Measurements from ENCODE around the gene CYB561D1.
A peak's percentile ranks its signal among the peaks of the same experiment; 100 is the strongest.

CYB561D1 gene

DNA sequence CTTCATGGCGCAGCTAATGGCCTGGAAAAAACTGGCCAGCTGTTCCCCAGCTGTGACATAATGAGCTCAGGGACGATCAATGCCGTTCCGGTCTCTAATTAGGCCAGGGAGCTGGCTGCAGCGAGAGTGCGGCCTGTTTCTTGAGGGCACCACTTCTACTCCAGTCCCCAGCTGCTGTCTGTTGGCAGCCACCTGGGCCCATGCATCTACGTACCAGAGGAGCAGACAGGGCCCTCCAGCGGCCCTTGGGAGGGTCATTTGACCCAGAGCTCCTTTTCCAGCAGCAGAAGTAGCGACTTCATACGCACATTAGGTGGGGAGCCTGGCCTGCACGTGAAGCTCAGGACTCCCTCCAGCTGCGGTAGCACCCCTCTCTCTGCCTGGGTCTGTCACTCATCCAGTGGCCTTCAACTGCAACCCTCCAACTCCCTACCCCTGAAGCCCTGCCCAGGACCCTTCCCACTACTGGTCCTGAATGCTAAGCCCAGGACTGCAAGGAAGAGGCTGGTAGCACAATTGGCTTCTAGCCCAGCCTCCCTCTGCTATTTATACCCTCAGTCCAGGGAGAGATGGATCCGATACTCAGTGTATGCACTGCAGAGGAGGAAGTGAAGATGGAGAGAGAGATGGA lies 36.7 kb downstream of the CYB561D1 start:
- no peak for DNase-seq (ENCODE audit: low spot score)

GRCh38 chr1:109531380-109531779 lies 37.5 kb downstream of the CYB561D1 start:
- no peak for DNase-seq (ENCODE audit: low spot score)

GRCh38 chr1:109531826-109532364 lies 38.0 kb downstream of the CYB561D1 start:
- DNase-seq (ENCODE audit: low spot score): no peak

- DNase-seq (ENCODE audit: low spot score): peak; percentile 91
These were observed 38.7 kb downstream of the CYB561D1 start for GRCh38 chr1:109532365-109533136.

DNA sequence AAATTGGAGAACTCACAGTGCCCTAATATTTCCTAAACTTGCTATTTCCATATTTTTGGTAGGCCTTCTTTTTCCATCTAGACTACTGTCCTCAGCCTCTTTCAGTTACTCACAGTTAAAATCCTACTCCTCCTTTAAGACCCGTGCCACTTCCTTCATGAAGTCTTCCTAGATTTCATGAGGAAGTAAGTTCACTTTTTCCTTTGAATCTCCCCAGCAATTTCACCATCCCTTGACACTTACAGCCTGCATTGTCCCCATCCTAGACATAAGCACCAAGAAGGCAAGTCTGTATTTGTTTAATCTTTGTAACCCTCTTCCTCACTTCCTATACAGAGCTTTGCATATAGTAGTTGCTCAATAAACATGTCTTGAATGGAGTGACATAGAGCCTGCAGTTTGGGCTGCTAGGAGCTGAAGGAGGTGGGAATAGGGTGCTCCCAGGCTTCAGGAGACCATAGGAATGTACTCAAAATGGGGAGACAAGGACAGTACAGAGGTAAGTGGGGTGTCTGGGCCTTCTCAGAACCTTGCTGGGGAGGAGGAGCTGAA lies 40.5 kb downstream of the CYB561D1 start:
- no peak for DNase-seq (ENCODE audit: low spot score)

DNA sequence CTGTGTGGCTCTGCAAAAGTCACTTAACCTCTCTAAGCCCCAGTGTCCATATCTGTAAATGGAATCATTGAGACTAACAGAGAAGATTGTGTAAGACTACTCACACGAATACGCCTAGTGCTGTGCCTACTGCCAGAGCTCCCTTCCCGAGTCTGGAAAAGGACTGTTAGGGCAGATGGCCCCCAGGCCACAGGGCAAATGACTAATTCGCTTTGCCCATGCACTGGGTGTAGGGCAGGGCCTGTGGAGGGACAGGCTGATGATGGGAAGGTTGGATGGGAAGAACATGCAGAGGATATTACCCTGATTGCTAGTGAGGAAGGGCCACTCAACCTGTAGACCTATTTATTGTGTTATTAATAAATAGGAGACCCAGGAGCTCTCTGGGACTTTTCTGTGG lies 41.6 kb downstream of the CYB561D1 start:
- no peak for DNase-seq (ENCODE audit: low spot score)

GRCh38 chr1:109535971-109536491 lies 42.1 kb downstream of the CYB561D1 start:
- DNase-seq (ENCODE audit: low spot score): no peak

DNA sequence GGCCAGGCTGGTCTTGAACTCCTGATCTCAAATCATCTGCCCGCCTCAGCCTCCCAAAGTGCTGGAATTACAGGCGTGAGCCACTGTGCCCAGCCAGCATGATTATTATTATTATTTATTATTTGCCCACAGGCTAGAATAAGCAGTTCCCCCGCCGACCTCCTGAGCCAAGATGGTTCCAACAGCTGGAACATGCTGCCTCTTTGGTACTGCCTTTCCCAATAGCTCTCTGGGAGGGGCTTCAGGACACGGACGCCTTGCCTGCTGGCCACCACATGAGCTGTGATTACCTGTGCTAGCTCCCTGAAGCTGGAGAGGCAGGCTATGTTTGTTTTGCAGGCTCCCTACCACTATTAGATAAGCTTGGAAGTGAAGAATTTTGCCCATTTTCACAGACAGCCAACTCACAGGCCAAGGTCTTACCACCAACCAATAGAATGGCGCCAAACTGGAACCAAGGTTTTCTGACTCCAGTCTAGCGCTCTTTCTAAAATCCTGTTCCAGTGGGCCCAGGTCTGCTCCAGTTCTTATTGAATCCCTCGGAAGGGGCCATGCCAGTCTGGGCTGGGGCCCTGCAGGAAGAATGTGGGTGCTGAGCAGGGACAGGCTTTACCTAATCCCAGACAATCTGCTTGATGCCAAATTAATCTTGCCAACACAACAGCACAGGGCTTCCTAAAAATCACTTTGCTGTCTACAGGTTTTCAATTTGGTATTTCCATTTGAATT lies 43.7 kb downstream of the CYB561D1 start:
- DNase-seq (ENCODE audit: low spot score): no peak

DNA sequence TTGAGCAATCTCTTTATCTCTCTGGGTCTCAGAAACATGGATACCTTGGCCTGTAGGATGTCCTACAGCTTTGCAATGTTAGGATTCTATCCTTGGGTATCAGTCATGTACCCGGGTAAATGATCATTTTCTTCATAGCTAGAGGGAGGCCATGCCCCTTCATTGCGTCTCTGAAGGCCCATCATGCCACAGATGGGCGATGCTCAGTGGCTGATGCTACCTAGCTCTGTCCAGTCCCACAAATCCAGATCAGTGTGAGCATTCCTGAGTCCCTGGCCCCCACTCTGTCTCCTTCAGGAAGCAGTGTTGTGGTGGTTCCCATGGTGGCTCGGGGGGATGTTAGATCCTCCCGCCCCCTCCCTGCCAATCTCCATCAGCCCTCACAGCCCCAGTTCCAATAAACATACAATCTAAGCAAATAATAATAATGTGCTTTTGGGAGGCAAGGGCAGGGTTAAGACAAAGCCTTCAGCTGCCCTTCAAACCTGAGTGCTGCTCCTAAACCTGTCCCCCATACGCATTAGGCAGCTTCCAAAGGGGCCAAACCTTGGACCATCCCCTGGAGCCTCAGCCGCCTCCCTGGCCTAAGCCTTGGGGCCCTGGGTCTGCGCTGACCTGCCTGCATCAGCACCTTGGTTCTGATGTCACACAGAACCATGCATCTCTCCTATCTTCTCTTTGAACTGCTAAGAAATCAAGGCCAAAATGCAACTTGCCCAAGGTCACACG lies 45.1 kb downstream of the CYB561D1 start:
- no peak for DNase-seq (ENCODE audit: low spot score)

GRCh38 chr1:109539676-109540075 lies 45.8 kb downstream of the CYB561D1 start, which contains the start of gene GPR61:
Gene GPR61, plus strand, starts transcription at chr1:109539872. Its CDS starts 3,151 bp downstream, at chr1:109543023.
- DNase-seq (ENCODE audit: low spot score): no peak

DNA sequence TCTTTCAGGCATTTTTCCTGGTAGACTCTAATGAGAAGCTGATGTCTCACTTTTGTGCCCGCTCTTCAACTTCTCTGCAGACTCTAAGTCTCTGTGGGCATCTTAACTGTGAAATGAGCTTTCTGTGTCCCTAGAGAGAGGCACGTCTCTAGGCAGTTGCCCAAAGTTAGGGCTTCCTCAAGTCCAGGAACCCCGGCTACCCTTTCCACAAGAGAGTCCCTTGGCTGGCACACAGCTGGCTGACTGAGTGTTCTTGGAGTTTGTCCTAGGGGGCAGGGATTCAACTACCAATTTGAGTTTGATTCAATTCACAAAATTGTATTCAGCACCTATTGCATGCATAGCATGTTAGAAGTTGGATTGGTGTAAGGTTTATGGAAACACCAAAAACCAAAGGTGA lies 47.2 kb downstream of the CYB561D1 start:
- DNase-seq (ENCODE audit: low spot score): no peak

DNA sequence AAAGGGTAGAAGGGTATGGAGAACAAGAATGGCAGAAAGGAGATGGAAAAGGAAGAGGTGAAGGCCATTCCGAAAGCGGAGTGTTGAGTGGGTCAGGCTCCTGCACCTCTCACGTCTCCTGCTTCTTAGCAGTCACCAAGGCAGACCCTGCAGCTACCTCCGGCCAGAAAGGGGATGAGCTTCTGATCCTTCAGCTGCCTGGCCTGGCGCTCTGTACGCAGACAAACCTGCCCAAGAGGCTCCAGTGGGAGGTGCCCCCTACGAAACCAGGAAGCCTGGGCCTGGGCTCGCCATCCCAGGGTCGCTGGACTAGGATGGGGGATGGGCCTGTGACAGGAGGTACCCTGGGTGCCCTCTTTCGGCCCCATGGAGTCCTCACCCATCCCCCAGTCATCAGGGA lies 48.8 kb downstream of the CYB561D1 start:
- no peak for DNase-seq (ENCODE audit: low spot score)

DNA sequence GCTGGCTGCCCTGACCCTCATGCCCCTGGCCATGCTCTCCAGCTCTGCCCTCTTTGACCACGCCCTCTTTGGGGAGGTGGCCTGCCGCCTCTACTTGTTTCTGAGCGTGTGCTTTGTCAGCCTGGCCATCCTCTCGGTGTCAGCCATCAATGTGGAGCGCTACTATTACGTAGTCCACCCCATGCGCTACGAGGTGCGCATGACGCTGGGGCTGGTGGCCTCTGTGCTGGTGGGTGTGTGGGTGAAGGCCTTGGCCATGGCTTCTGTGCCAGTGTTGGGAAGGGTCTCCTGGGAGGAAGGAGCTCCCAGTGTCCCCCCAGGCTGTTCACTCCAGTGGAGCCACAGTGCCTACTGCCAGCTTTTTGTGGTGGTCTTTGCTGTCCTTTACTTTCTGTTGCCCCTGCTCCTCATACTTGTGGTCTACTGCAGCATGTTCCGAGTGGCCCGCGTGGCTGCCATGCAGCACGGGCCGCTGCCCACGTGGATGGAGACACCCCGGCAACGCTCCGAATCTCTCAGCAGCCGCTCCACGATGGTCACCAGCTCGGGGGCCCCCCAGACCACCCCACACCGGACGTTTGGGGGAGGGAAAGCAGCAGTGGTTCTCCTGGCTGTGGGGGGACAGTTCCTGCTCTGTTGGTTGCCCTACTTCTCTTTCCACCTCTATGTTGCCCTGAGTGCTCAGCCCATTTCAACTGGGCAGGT lies 49.5 kb downstream of the CYB561D1 start:
- DNase-seq (ENCODE audit: low spot score): no peak

GRCh38 chr1:109543988-109544735 lies 50.3 kb downstream of the CYB561D1 start:
- no peak for DNase-seq (ENCODE audit: low spot score)

DNA sequence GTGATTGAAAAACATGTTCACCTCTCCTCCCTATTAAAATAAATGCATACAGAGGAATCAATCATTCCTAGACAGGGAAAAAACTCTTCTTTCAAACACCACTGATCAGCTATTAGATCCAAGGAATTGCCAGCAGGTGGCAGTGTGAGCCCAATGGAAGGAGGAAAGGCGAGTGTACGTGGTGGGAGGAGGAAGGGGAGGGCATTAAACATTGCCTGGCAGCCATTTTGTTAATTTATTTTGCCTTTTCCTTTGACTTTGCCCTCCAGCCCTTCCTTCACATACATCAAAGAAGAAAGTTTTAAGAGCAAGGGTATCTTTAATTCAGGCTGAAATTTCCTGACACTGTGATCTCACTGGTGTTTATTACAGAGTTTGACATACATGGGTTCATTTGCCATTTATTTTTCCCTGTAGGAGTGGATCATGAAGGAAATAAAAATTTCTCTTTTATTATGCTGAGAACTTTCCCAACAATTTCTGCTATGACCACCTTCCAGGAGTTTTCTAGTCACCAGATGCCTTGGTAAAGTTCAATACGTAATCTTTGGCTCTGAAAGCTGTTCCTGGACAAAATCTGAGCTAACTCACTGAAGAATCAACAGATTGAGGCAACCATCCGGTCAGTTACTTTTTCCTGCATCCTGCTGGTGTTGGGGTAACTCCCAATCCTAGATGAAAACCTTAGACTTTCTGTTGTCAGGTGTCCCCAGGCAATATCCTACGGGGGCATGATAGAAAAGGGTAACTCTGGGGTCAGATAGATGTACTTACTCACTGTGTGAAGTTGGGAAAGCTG lies 52.6 kb downstream of the CYB561D1 start:
- peak; percentile 89 for DNase-seq (ENCODE audit: low spot score)

DNA sequence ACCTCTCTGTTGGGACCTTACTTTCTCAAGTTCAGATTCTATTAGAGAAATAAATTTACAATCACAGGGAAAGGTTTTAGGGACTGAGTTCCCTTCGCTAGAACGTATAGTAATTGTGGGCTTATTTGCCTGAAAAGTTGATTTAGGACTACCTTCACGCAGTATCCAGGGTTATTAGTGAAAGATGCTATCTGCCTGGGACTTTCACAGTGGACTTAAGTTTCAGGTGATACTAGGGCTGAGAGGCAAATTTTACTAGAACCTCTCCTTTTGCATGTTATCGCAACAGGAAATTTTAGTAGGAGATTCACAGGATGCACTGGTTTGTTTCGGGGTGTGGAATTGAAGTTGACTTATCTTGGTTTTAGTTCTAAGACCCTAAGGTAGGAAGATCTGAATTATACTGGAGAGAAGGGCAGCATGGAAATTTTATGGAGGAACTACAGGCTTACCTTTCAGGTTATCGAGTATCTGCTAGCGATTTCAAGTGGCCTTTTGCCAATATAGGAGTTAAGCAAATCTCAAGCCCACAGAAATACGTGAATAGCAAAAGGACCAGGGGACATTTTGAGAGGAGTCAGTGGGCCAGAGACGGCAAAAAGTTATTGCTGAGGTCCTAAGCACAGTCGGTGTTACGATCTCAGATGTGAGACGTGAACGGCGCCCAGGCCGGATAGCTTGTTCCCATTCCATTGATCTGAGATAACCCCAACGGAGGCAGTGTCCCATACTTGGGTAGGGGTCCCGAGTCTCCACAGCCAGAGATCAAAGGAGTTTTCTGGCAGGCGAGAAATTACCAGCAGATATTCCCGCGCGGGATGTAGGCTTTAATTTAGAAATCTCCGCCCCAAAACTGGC lies 53.8 kb downstream of the CYB561D1 start:
- DNase-seq (ENCODE audit: low spot score): no peak

DNA sequence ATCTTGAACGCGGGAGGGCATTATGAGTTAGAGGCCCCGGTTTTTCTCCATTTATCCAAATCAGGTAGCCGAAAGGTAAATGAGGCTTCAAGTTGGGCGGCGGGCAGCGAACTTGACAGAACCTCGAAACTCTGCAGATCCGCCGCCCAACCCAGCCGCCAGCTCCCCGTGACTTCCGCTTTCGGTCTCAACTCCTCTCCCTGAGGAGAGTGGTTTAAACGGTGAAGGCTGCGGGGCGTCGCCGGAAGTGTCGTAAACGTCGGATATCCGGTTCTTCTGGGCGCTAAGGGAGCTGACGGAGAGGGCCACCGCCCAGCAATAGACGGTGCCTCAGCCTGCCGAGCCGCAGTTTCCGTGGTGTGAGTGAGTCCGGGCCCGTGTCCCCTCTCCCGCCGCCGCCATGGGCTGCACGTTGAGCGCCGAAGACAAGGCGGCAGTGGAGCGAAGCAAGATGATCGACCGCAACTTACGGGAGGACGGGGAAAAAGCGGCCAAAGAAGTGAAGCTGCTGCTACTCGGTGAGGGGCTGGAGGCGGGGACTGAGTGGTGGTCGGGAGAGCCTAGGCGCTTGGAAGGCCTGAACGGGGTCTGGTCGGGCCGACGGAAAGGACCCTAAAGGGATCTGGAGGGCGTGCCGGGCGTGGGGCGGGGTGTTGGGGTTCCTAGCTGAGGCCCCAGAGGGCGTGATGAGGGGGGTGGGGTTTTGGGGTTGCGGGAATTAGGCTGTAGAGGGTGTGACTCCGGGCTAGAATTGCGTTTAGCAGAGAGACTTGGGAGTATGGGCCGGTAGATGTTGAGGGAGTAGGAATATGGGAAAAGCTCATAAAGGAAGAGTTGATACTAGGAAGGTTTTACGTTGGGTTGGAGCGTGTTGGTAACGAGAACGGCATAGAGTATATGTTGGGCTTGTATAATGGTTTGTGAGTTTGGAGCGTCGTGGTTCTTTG lies 54.7 kb downstream of the CYB561D1 start, which contains the start of gene GNAI3:
TSS of gene GNAI3 (plus strand) at position 295 of the 947 bp plus-strand sequence. CDS start at position 401, 106 bp downstream.
- peak; percentile 95 for DNase-seq (ENCODE audit: low spot score)

All from CD4-positive, alpha-beta T cell treated with Interleukin-15 for 4 hours (primary cell).